Globus pallidus (tissue), 1 donor: ENCODE results near the gene SUGP2.
A peak's percentile ranks its signal among the peaks of the same experiment; 100 is the strongest.

Experiments
- DNase-seq: peaks from one replicate; pipeline ENCODE4 v3.0.0-alpha.2; 2015; ENCODE audit warnings: low spot score

SUGP2 gene

GRCh38 chr19:19059018-19059836 lies 25.9 kb upstream of the SUGP2 start:
- no peak for DNase-seq

- no peak for DNase-seq
Measured at GRCh38 chr19:19057720-19058119, 24.4 kb upstream of the SUGP2 start.

GRCh38 chr19:19057317-19057716 lies 24.0 kb upstream of the SUGP2 start:
- no peak for DNase-seq

GRCh38 chr19:19056636-19057275 lies 23.4 kb upstream of the SUGP2 start:
- no peak for DNase-seq

GRCh38 chr19:19055701-19056100 lies 22.4 kb upstream of the SUGP2 start:
- no peak for DNase-seq

GRCh38 chr19:19054939-19055440 lies 21.7 kb upstream of the SUGP2 start:
- no peak for DNase-seq

- DNase-seq = no peak
Measured at GRCh38 chr19:19054315-19054938, 21.1 kb upstream of the SUGP2 start.

- DNase-seq = peak; percentile 53
Measured at GRCh38 chr19:19053508-19054314, 20.4 kb upstream of the SUGP2 start.

- DNase-seq = no peak
Measured at GRCh38 chr19:19052921-19053320, 19.6 kb upstream of the SUGP2 start.

GRCh38 chr19:19051478-19052213 lies 18.3 kb upstream of the SUGP2 start:
- no peak for DNase-seq

GRCh38 chr19:19050731-19051130 lies 17.4 kb upstream of the SUGP2 start:
- DNase-seq = no peak

GRCh38 chr19:19050104-19050503 lies 16.8 kb upstream of the SUGP2 start:
- no peak for DNase-seq

GRCh38 chr19:19049406-19049805 lies 16.1 kb upstream of the SUGP2 start:
- no peak for DNase-seq

GRCh38 chr19:19043881-19044280 lies 10.6 kb upstream of the SUGP2 start:
- DNase-seq = no peak

- no peak for DNase-seq
Measured at GRCh38 chr19:19043481-19043880, 10.2 kb upstream of the SUGP2 start.

GRCh38 chr19:19042732-19043280 lies 9.5 kb upstream of the SUGP2 start:
- no peak for DNase-seq

- no peak for DNase-seq
Measured at GRCh38 chr19:19040417-19040816, 7.1 kb upstream of the SUGP2 start.

- DNase-seq = no peak
Measured at GRCh38 chr19:19039901-19040300, 6.6 kb upstream of the SUGP2 start.

- DNase-seq = peak; percentile 11
Measured at GRCh38 chr19:19034204-19034624, 897 bp upstream of the SUGP2 start.

GRCh38 chr19:19033176-19033425 lies 216 bp downstream of the SUGP2 start:
- DNase-seq = no peak

- peak; percentile 85 for DNase-seq
Measured at GRCh38 chr19:19032420-19033175, 719 bp downstream of the SUGP2 start.
